ENCODE results near the gene LCTL.

LCTL gene

GRCh38 chr15:66601521-66601920 is 35.7 kb upstream of the LCTL start:
- Histone ChIP-seq H3K27me3 (ENCODE audit: control insufficient read depth in 2 of 2, insufficient read depth in 2 of 2, low read length in 2 of 2) (no peaks in the 10 kb centered on the region), H3K36me3 (ENCODE audit: control insufficient read depth in 2 of 2, insufficient read depth in 2 of 2, low read length in 2 of 2) (no peaks in the 10 kb centered on the region), H3K4me1 (ENCODE audit: control insufficient read depth in 2 of 2, insufficient read depth in 2 of 2, low read length in 2 of 2) (no peaks in the 10 kb centered on the region), H3K27ac (ENCODE audit: low read depth in 2 of 2, low read length in 2 of 2) (no peak overlapping the region), H3K9ac (ENCODE audit: low read depth in 1 of 2, low read length in 2 of 2) (no peak overlapping the region), H3K9me3 (ENCODE audit: control insufficient read depth in 2 of 2, low read length in 2 of 2) (no peaks in the 10 kb centered on the region), H3K4me3 (ENCODE audit: low read length in 2 of 2) (no peak overlapping the region)

DNA sequence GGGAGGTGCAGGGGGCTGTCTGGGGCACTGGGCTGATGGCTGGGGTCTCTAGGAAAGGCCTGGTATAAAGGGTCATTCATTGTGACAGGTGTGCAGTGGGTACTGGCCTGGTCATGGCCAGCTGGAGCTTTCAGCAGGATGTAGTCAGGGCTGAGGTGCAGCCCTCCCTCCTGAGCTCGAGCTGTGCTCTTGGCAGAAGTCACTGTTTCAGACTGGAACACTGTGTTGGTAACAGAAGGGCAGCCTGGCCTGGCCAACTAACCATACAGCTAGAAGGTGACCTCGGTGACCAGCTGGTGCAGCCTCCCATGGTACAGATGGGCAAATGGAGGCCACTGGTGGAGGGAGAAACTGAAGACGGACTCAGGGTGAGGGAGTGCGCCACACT is 34.4 kb upstream of the LCTL start:
- Histone ChIP-seq H3K36me3 (ENCODE audit: control insufficient read depth in 2 of 2, insufficient read depth in 2 of 2, low read length in 2 of 2) (no peaks in the 10 kb centered on the region), H3K27me3 (ENCODE audit: control insufficient read depth in 2 of 2, insufficient read depth in 2 of 2, low read length in 2 of 2) (no peaks in the 10 kb centered on the region), H3K4me1 (ENCODE audit: control insufficient read depth in 2 of 2, insufficient read depth in 2 of 2, low read length in 2 of 2) (no peaks in the 10 kb centered on the region), H3K4me3 (ENCODE audit: low read length in 2 of 2) (no peak overlapping the region), H3K27ac (ENCODE audit: low read depth in 2 of 2, low read length in 2 of 2) (no peak overlapping the region), H3K9me3 (ENCODE audit: control insufficient read depth in 2 of 2, low read length in 2 of 2) (no peaks in the 10 kb centered on the region), H3K9ac (ENCODE audit: low read depth in 1 of 2, low read length in 2 of 2) (no peak overlapping the region)

DNA sequence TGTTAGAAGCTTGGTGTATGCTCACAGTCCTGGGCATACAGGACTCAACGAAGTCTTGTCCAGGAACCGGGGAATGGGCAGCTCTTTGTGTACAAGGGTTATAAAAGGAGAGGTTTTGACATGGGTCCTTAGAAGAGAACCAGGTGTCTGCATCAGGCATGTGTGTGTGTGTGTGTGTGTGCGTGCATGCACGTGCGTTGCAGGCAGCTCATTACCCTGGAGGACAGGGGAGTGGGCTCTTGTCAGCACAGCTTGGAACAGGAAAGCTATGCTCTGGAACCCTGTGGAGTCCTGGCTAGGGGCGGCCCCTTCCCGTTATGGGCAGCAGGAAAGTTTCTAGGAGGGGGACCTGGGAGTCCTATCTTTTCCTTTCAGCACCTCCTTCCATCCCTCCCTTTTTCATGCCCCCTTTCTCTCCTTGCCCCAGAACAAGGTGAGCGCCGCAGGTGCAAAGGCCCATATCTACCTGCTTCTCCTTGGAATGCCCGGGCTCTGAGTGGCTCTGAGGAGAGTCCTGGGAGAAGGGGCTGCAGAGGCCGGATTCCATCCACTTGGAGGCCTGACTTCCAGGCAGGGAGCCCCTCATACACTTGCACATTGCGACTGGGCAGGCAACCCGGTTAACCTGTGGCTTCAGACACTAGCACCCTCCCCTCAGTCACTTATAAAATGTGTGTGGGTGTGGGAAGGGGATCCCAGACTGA is 33.9 kb upstream of the LCTL start:
- H3K4me1 ChIP-seq (ENCODE audit: control insufficient read depth in 2 of 2, insufficient read depth in 2 of 2, low read length in 2 of 2) = no peaks in the 10 kb centered on the region
- no peak overlapping the region for H3K4me3 ChIP-seq (ENCODE audit: low read length in 2 of 2)
- no peaks in the 10 kb centered on the region for H3K9me3 ChIP-seq (ENCODE audit: control insufficient read depth in 2 of 2, low read length in 2 of 2)

DNA sequence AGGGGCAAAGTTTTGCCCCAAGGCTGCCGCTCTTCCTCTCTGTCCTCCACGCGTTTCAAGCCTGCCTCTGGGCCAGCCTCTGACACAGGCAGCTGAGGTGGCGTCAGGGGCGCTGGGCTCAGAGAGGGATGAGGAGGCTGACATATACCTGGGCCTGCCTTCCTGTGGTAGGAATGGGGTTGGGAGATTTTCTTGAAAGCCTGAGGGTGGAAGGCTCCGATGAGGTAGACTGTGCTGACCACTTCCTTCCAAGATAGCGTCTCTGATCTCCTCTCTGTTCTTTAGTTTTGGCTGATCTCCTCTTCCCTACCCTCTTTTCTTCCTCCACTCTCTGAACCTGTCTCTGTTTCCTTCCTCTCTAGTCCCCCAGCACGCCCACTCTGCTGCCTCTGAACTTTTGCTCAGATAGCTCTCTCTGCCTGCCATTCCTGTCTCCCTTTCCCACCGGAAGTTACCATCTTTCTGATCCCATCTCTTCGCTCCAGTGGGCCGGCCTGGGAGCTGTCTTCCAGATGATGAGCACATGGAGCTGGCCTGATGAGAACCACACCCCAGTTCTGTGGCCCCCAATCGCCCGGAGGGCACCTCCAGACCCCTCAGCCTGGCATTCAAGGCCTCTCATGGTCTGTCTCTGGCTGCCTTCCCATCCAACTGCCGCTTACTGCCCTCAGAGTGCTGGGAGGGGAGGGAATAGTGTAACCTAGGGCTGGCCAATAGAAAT is 32.5 kb upstream of the LCTL start:
- H3K9me3 ChIP-seq (ENCODE audit: control insufficient read depth in 2 of 2, low read length in 2 of 2) = no peaks in the 10 kb centered on the region
- peaks cover 0 to 2% of the 10 kb centered on the region in 2 donors for H3K27me3 ChIP-seq (ENCODE audit: control insufficient read depth in 2 of 2, insufficient read depth in 2 of 2, low read length in 2 of 2)
- no peak overlapping the region for H3K9ac ChIP-seq (ENCODE audit: low read depth in 1 of 2, low read length in 2 of 2)
- H3K4me3 ChIP-seq (ENCODE audit: low read length in 2 of 2) = no peak overlapping the region
- no peaks in the 10 kb centered on the region for H3K4me1 ChIP-seq (ENCODE audit: control insufficient read depth in 2 of 2, insufficient read depth in 2 of 2, low read length in 2 of 2)
- no peaks in the 10 kb centered on the region for H3K36me3 ChIP-seq (ENCODE audit: control insufficient read depth in 2 of 2, insufficient read depth in 2 of 2, low read length in 2 of 2)
- no peak overlapping the region for H3K27ac ChIP-seq (ENCODE audit: low read depth in 2 of 2, low read length in 2 of 2)

More for the DNA sequence above, 33.9 kb upstream of the LCTL start:
- no peaks in the 10 kb centered on the region for H3K27me3 ChIP-seq (ENCODE audit: control insufficient read depth in 2 of 2, insufficient read depth in 2 of 2, low read length in 2 of 2)
- H3K9ac ChIP-seq (ENCODE audit: low read depth in 1 of 2, low read length in 2 of 2) = no peak overlapping the region
- no peaks in the 10 kb centered on the region for H3K36me3 ChIP-seq (ENCODE audit: control insufficient read depth in 2 of 2, insufficient read depth in 2 of 2, low read length in 2 of 2)
- no peak overlapping the region for H3K27ac ChIP-seq (ENCODE audit: low read depth in 2 of 2, low read length in 2 of 2)

DNA sequence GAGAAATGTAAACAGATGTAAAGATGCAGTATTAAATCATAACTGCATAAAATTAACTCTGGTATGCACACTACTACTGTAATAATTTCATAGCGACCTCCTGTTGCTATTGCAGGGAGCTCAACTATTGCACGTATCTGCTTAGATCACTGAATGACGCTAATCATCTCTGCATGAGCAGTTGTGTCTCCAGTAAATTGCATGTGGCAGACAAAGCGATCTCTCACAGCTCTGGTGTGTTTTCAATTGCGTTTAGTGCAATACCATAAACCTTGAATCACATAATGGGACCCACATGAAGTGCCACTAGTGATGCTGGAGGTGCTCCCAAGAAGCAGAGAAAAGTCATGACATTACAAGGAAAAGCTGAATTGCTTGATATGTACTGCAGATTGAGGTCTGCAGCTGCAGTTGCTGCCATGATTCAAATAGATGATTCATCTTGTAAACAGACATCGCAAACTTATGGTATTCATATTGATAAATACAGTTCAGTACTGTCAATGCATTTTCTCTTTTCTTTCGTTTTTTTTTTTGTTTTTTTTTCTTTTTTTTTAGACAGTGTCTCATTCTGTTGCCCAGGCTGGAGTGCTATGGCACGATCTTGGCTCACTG is 30.2 kb upstream of the LCTL start:
- peaks cover 0 to 2% of the 10 kb centered on the region in 2 donors for H3K27me3 ChIP-seq (ENCODE audit: control insufficient read depth in 2 of 2, insufficient read depth in 2 of 2, low read length in 2 of 2)
- no peak overlapping the region for H3K9ac ChIP-seq (ENCODE audit: low read depth in 1 of 2, low read length in 2 of 2)
- no peaks in the 10 kb centered on the region for H3K9me3 ChIP-seq (ENCODE audit: control insufficient read depth in 2 of 2, low read length in 2 of 2)
- H3K4me3 ChIP-seq (ENCODE audit: low read length in 2 of 2) = no peak overlapping the region
- H3K27ac ChIP-seq (ENCODE audit: low read depth in 2 of 2, low read length in 2 of 2) = no peak overlapping the region
- H3K36me3 ChIP-seq (ENCODE audit: control insufficient read depth in 2 of 2, insufficient read depth in 2 of 2, low read length in 2 of 2) = no peaks in the 10 kb centered on the region
- peaks cover 0 to 2% of the 10 kb centered on the region in 2 donors for H3K4me1 ChIP-seq (ENCODE audit: control insufficient read depth in 2 of 2, insufficient read depth in 2 of 2, low read length in 2 of 2)

- no peak overlapping the region for H3K4me3 ChIP-seq (ENCODE audit: low read length in 2 of 2)
- H3K9ac ChIP-seq (ENCODE audit: low read depth in 1 of 2, low read length in 2 of 2) = no peak overlapping the region
- H3K27ac ChIP-seq (ENCODE audit: low read depth in 2 of 2, low read length in 2 of 2) = no peak overlapping the region
- H3K4me1 ChIP-seq (ENCODE audit: control insufficient read depth in 2 of 2, insufficient read depth in 2 of 2, low read length in 2 of 2) = peaks cover 0 to 2% of the 10 kb centered on the region in 2 donors
- H3K9me3 ChIP-seq (ENCODE audit: control insufficient read depth in 2 of 2, low read length in 2 of 2) = no peaks in the 10 kb centered on the region
- H3K27me3 ChIP-seq (ENCODE audit: control insufficient read depth in 2 of 2, insufficient read depth in 2 of 2, low read length in 2 of 2) = peaks cover 0 to 2% of the 10 kb centered on the region in 2 donors
- H3K36me3 ChIP-seq (ENCODE audit: control insufficient read depth in 2 of 2, insufficient read depth in 2 of 2, low read length in 2 of 2) = no peaks in the 10 kb centered on the region
These were observed 29.5 kb upstream of the LCTL start for GRCh38 chr15:66595332-66595731.

DNA sequence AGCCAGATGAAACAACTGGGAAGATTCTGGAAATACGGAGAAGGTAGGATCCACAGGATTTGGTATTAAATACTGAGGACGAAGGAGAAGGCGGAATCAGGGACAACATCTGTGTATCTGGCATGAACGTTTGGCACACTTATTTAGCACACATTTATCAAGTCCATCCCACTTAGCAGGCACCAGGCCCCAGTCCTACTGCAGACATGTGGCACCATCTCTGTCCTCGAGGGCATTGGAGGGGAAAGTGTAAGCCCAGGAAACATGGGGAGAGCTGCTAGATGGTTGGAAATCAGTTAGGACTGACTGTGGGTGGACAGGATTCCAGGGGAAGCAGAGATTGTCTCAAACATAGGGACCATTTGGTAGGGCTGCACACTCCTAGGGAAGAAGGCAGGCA is 29.0 kb upstream of the LCTL start:
- Histone ChIP-seq H3K9ac (ENCODE audit: low read depth in 1 of 2, low read length in 2 of 2) (no peak overlapping the region), H3K36me3 (ENCODE audit: control insufficient read depth in 2 of 2, insufficient read depth in 2 of 2, low read length in 2 of 2) (no peaks in the 10 kb centered on the region), H3K9me3 (ENCODE audit: control insufficient read depth in 2 of 2, low read length in 2 of 2) (no peaks in the 10 kb centered on the region), H3K27me3 (ENCODE audit: control insufficient read depth in 2 of 2, insufficient read depth in 2 of 2, low read length in 2 of 2) (peaks cover 0 to 2% of the 10 kb centered on the region in 2 donors), H3K4me1 (ENCODE audit: control insufficient read depth in 2 of 2, insufficient read depth in 2 of 2, low read length in 2 of 2) (peaks cover 0 to 2% of the 10 kb centered on the region in 2 donors), H3K27ac (ENCODE audit: low read depth in 2 of 2, low read length in 2 of 2) (no peak overlapping the region), H3K4me3 (ENCODE audit: low read length in 2 of 2) (no peak overlapping the region)

DNA sequence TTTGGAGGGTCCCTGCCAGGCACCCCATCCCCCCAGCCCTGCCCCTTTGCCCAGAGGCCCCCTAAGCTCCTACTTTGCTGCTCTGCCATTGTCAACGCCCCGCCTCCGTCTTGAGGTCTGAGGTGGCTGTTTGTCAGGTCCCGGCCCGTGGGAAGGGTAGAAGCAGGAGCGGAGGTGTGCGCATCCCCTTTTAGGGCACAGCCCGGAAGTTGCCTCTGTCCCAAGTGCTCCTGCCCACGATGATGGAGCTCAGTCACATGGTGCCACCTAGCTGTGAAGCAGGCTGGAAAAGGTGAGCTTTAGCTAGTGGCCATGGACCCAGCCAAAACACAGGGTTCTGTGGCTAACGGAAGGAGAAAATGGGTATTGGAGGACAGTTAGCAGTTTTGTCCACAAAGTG is 28.5 kb upstream of the LCTL start:
- Histone ChIP-seq H3K4me1 (ENCODE audit: control insufficient read depth in 2 of 2, insufficient read depth in 2 of 2, low read length in 2 of 2) (peaks cover 0 to 2% of the 10 kb centered on the region in 2 donors), H3K9ac (ENCODE audit: low read depth in 1 of 2, low read length in 2 of 2) (no peak overlapping the region), H3K27ac (ENCODE audit: low read depth in 2 of 2, low read length in 2 of 2) (no peak overlapping the region), H3K9me3 (ENCODE audit: control insufficient read depth in 2 of 2, low read length in 2 of 2) (no peaks in the 10 kb centered on the region), H3K4me3 (ENCODE audit: low read length in 2 of 2) (no peak overlapping the region), H3K36me3 (ENCODE audit: control insufficient read depth in 2 of 2, insufficient read depth in 2 of 2, low read length in 2 of 2) (no peaks in the 10 kb centered on the region), H3K27me3 (ENCODE audit: control insufficient read depth in 2 of 2, insufficient read depth in 2 of 2, low read length in 2 of 2) (peaks cover 0 to 2% of the 10 kb centered on the region in 2 donors)

GRCh38 chr15:66593219-66593780 is 27.5 kb upstream of the LCTL start:
- Histone ChIP-seq H3K4me1 (ENCODE audit: control insufficient read depth in 2 of 2, insufficient read depth in 2 of 2, low read length in 2 of 2) (peaks cover 0 to 2% of the 10 kb centered on the region in 2 donors), H3K9ac (ENCODE audit: low read depth in 1 of 2, low read length in 2 of 2) (no peak overlapping the region), H3K27ac (ENCODE audit: low read depth in 2 of 2, low read length in 2 of 2) (no peak overlapping the region), H3K9me3 (ENCODE audit: control insufficient read depth in 2 of 2, low read length in 2 of 2) (no peaks in the 10 kb centered on the region), H3K4me3 (ENCODE audit: low read length in 2 of 2) (no peak overlapping the region), H3K36me3 (ENCODE audit: control insufficient read depth in 2 of 2, insufficient read depth in 2 of 2, low read length in 2 of 2) (no peaks in the 10 kb centered on the region), H3K27me3 (ENCODE audit: control insufficient read depth in 2 of 2, insufficient read depth in 2 of 2, low read length in 2 of 2) (peaks cover 0 to 2% of the 10 kb centered on the region in 2 donors)
